ENCODE measurements around the gene SLAMF6.

GRCh38 chr1:160483505-160484185 is 39.4 kb downstream of the SLAMF6 start:
- no peak for TF ChIP-seq EZH2 (optimal IDR thresholded peaks at IDR 0.05; ENCODE audit: low read depth, low read length)
- TF ChIP-seq, protein P1, sequence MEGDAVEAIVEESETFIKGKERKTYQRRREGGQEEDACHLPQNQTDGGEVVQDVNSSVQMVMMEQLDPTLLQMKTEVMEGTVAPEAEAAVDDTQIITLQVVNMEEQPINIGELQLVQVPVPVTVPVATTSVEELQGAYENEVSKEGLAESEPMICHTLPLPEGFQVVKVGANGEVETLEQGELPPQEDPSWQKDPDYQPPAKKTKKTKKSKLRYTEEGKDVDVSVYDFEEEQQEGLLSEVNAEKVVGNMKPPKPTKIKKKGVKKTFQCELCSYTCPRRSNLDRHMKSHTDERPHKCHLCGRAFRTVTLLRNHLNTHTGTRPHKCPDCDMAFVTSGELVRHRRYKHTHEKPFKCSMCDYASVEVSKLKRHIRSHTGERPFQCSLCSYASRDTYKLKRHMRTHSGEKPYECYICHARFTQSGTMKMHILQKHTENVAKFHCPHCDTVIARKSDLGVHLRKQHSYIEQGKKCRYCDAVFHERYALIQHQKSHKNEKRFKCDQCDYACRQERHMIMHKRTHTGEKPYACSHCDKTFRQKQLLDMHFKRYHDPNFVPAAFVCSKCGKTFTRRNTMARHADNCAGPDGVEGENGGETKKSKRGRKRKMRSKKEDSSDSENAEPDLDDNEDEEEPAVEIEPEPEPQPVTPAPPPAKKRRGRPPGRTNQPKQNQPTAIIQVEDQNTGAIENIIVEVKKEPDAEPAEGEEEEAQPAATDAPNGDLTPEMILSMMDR (IDR thresholded peaks at IDR 0.05; ENCODE audit: low read length): no peak
- TF ChIP-seq EZH2phosphoT487 (IDR thresholded peaks at IDR 0.05; ENCODE audit: low read length): no peak
